GM21717 (cell line): ENCODE results near the gene UQCC2.

Experiments used
- ATAC-seq: cut with Tn5 transposase; IDR thresholded peaks from one replicate; pipeline ENCODE4 v1.9.1; 2021; ENCODE audit warnings: mild to moderate bottlenecking, moderate library complexity; ENCODE audit not compliant: unreplicated experiment

UQCC2 gene

DNA sequence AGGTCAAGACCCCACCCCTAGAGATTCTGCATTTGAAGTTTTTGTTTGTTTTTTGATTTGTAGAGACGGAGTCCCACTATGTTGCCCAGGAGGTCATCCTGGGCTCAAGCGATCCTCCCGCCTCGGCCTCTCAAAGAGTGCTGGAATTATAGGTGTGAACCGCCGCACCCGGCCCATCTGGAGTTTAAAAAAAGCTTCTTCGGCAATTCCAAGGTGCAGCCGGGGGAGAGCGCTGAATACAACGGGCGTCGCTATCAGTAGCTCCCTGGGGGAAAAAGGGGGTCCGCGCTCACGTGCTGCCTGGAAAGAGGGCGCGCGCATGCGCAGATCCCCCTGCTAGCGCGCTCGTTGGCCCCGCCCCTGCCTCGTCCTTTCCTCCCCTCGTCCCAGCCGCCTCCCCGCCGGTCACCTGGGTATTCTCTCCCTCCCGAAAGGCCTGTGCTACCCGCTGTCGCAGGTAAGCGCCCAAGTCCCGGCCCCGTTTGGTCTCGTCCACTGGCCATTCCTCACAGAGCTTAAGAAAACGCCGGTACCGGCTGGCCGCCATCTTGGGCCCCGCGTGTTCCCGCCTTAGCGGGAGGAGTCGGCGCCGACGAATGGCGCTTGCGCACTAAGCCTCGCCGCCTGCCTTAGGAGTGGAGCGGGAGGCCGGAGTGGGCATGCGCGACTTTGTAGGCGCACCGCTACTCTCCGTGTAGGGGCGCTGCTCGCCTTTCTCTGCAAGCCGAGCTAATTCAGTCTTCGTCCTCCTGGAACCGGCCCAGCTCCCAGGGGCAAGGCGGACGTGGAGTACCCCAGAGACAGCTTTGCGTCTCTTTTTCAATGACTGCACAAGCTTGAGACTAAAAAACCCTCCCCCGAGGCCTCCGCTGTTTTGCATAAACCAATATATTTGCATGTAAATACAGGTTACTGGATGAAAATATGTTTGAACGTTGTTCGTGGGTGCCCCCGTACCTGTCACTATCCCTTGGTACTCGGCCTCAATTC is at the start of gene UQCC2:
Gene UQCC2, minus strand, starts transcription at position 561 of the 990 bp plus-strand sequence. Its CDS starts 14 bp downstream, at position 547.
- peak; percentile 76 for ATAC-seq

GRCh38 chr6:33759887-33760629 is 48.6 kb upstream of the UQCC2 start:
- ATAC-seq, result no peak

DNA sequence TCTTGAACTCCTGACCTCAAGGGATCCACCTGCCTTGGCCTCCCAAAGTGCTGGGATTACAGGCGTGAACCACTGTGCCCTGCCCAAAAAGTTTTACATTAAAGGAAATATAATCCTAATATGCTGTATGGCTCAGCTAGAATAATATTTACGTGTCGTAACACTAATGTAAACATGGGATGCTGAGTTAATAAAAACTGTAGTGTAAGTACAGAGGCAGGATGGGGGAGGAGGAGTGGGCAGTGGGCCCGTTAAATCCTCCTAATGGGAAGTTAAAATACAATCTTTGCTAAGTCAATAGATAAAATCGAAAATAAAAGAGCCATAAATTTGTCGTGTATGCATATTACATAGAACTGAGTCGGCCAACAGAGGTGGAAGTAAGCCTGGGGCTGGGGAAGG is 47.3 kb upstream of the UQCC2 start:
- ATAC-seq, result no peak

DNA sequence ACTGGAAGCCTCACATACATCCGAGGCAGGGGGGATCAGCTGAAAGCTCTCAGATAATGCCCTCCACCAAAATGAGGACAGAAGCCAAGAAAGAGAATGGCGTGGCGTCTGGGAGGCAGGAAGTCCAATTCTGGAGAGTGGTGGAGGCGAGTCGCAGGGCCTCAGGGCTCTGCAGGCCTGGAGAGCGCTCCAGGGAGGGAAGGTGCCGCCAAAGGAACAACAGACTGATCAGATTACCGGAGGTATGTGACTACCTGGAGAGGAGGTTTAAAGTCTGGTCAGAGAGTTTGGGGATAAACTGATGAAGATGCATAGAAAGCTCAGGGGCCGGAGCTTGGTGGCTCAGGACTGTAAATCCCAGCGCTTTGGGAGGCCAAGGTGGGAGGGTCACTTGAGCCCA is 46.4 kb upstream of the UQCC2 start:
- no peak for ATAC-seq

- ATAC-seq, result no peak
Measured at GRCh38 chr6:33757113-33757512, 45.6 kb upstream of the UQCC2 start.

GRCh38 chr6:33756211-33756954 is 44.9 kb upstream of the UQCC2 start:
- no peak for ATAC-seq

DNA sequence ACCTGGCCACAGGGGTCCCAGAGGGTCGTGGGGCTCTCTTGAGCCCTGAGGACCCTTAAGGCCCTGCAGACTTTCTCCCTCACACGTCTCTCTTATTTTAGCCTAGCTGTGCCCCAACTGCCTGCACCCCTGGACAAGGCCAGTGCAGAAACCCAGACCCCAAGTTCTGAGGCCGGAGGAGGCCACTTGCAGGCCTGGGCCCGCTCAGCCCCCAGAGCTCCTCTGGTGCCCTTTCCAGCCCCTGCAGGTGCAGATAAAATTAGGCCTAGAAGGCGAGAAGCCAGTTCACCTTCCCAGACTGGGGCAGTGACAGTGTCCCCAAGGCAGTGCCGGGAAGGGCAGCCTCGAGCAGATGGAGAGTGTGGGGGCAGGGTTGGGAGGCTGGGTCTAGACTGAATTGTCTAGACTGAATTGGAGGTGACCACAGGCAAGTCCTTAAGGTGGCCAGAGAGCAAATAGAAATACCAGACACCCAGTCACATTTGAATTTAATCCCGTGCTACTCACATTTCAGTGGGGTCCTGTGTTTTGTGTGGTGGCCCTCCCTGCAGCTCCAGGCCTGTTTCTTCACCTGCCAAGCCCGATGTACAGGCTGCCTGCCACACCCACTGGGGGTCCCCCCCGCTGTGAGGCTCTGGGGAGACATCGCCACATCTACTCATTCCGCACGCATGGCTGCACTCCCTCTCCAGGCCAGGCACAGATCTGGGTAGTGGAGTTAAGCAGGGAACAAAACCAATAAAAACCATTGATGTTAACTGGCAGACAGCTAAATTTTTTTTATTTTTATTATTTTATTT is 43.8 kb upstream of the UQCC2 start:
- ATAC-seq, result no peak

DNA sequence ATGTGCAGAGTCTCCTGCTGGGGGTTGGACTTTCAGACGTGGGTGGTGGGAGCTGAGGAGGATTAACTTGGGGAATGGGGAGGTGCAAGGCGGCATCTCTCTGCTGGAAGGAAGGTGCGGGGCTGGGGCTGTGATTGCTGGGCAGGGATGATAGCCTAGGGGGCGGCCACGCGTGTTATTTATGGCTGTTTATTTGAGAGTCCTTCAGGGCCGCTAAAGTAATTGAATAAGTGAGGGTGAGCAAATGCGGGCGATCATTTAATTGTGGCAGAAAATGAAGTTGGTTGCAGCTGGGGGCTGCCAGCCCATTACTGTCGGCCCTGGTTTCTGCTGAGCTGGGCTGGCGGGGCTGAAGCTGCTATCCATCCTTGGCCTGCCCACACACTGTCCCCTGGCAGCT is 42.7 kb upstream of the UQCC2 start:
- ATAC-seq, result no peak

- no peak for ATAC-seq
Measured at GRCh38 chr6:33752646-33753015, 41.1 kb upstream of the UQCC2 start.

GRCh38 chr6:33751771-33752645 is 40.5 kb upstream of the UQCC2 start:
- no peak for ATAC-seq

DNA sequence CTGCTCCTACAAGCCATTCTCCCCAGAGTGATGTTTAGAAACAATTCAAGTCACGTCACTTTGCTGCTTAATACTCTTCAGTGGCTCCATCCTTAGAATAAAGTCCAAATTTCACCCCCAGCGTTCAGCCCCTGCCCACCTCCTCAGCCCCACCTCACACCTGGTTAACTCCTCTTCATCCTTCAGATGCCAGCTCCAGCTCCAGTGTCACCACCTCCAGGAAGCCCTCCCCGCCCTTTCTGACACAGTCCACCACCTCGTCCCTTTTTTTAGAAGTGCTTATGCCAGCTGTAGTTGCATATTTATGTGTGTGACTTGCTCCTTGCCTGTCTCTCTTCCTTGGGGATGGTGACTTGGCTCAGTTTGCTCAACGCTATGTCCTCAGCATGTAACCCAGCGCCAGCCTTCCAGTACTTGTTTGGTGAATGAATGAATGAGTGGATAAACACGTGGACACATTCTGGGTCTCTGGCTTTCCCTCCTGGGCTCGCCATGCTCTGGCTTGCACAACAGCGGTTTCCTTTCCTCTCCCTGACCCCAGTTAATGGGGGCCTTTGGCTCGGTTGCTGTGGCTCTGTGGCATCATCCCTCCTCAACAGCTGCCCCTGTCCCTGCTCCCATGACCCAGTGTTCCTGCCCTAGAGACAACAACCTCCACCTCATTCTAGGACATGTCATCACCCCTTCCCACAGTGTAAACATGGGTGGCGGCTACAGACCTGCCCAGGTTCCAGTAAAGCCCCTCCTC is 38.9 kb upstream of the UQCC2 start:
- ATAC-seq, result no peak

- ATAC-seq, result no peak
Measured at GRCh38 chr6:33749401-33749800, 37.9 kb upstream of the UQCC2 start.

GRCh38 chr6:33748841-33749240 is 37.3 kb upstream of the UQCC2 start:
- no peak for ATAC-seq

GRCh38 chr6:33747823-33748222 is 36.3 kb upstream of the UQCC2 start:
- no peak for ATAC-seq

DNA sequence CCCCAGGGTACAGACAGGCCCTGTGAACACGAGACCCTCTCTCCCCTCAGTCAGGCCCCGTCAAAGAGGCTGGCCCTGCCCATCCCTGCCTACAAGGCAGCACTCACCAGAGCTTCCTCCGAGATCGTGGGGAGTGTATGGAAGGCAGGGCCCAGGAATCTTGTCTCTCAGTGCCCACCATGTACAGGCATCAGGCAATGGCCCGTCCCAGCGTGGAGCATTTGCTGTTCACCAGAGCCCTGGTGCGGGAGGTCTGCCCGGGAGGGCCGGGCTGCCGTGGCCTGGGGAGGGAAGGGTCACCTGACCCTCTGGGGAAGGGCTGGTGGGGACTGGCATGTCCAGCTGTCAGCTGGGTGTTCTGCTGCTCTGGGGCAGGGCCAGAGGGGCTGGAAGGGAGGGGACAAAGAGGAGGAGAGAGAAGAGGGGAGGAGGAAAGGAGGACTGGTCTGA is 35.2 kb upstream of the UQCC2 start, which contains the start of gene IP6K3:
Gene IP6K3, minus strand, starts transcription at position 255 of the 450 bp plus-strand sequence. CDS start 11,429 bp downstream, outside the sequence.
- no peak for ATAC-seq

GRCh38 chr6:33746036-33746600 is 34.6 kb upstream of the UQCC2 start:
- ATAC-seq, result no peak

DNA sequence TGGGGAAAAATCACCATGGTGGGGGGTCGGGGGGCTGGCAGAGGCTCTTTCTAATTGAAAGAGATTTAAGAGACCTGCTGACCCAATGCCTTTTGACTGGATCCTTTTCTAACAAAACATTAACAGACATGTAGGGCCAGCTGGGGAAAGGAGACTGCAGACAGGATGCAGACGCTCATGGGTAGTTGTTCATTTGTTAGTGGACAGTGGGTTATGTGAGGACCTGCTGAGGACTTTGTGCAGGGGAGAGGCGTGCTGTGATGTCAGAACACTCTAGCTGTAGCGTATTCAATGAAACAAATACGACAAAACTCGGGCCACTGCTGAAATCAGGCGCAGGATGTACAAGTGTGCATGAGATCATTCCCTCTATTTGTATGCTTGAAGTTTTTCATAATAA is 34.0 kb upstream of the UQCC2 start:
- no peak for ATAC-seq

- no peak for ATAC-seq
Measured at GRCh38 chr6:33744895-33745546, 33.5 kb upstream of the UQCC2 start.
